ENCODE measurements around the gene CCDC70.

- no peak for TF ChIP-seq CTCF (IDR thresholded peaks at IDR 0.05)
- TF ChIP-seq POLR2A (IDR thresholded peaks at IDR 0.05), result no peak
- no peak for TF ChIP-seq POLR2AphosphoS5 (IDR thresholded peaks at IDR 0.05)
- TF ChIP-seq EP300 (IDR thresholded peaks at IDR 0.05), result no peak
These were observed 12.1 kb downstream of the CCDC70 start for GRCh38 chr13:51873837-51874236.
